Right lung (tissue), 10 donors: ENCODE measurements around the gene RAB24. TPM values are rescaled to one million over a fixed set of nuclear protein-coding genes. Genes with fewer than 3 reads are reported as not detected.
"Not testable (repeated sequence)": the region's sequence is repeated elsewhere in the genome, so short reads cannot be mapped to it uniquely, and the experiment has no call there.

ENCODE experiments used
- DNase-seq, 2 donors: peaks; one replicate each; pipeline ENCODE4 v3.0.0-alpha.2; 2013
- long read RNA-seq, 8 donors: transcript quantifications; one replicate each; lab custom pipeline, GENCODE V29; 2026
- polyA plus RNA-seq, 5 donors: library from polyadenylated mRNA; unstranded; fragments of 120-200 nt; gene quantifications; one replicate each; pipeline versions ENCODE4 v1.2.1 to v1.2.3, GENCODE V29; 2013; ENCODE audit warnings: inconsistent platforms in 1 of 5, low replicate concordance in 1 of 5; ENCODE audit not compliant: insufficient read length in 5 of 5, insufficient read depth in 1 of 5

RAB24 gene
- 10 to 100 TPM; 21.0 to 44.5 (median 27.0) TPM for polyA plus RNA-seq
- long read RNA-seq, donor 1, transcript RAB24-201 (8 exons, 1,311 nt), result major isoform, 14 of 31 reads
- long read RNA-seq, donor 1, transcript RAB24-206 (7 exons, 1,820 nt), result minor isoform, 5 of 31 reads
- long read RNA-seq, donor 1, partial matches to known transcripts, result 7 of 31 reads
- long read RNA-seq, donor 1, other reads (novel, unspliced or antisense), result 0 of 31 reads
- long read RNA-seq, donor 2, transcript RAB24-201 (8 exons, 1,311 nt), result major isoform, 8 of 16 reads
- long read RNA-seq, donor 2, partial matches to known transcripts, result 0 of 16 reads
- long read RNA-seq, donor 2, other reads (novel, unspliced or antisense), result 0 of 16 reads
- long read RNA-seq, donor 3, transcript RAB24-201 (8 exons, 1,311 nt), result major isoform, 13 of 25 reads
- long read RNA-seq, donor 3, transcript RAB24-206 (7 exons, 1,820 nt), result minor isoform, 6 of 25 reads
- long read RNA-seq, donor 3, transcript RAB24-204 (9 exons, 1,236 nt), result minor isoform, 5 of 25 reads
- long read RNA-seq, donor 3, partial matches to known transcripts, result 0 of 25 reads
- long read RNA-seq, donor 3, other reads (novel, unspliced or antisense), result 0 of 25 reads
- long read RNA-seq, donor 4, partial matches to known transcripts, result 0 of 6 reads
- long read RNA-seq, donor 4, other reads (novel, unspliced or antisense), result 0 of 6 reads
- long read RNA-seq, donor 5, transcript RAB24-206 (7 exons, 1,820 nt), result minor isoform, 6 of 28 reads
- long read RNA-seq, donor 5, transcript RAB24-201 (8 exons, 1,311 nt), result major isoform, 14 of 28 reads
- long read RNA-seq, donor 5, partial matches to known transcripts, result 6 of 28 reads
- long read RNA-seq, donor 5, other reads (novel, unspliced or antisense), result 0 of 28 reads
- long read RNA-seq, donor 6, transcript RAB24-201 (8 exons, 1,311 nt), result major isoform, 18 of 36 reads
- long read RNA-seq, donor 6, transcript RAB24-206 (7 exons, 1,820 nt), result minor isoform, 13 of 36 reads
- long read RNA-seq, donor 6, partial matches to known transcripts, result 0 of 36 reads
- long read RNA-seq, donor 6, other reads (novel, unspliced or antisense), result 0 of 36 reads
- long read RNA-seq, donor 7, partial matches to known transcripts, result 0 of 10 reads
- long read RNA-seq, donor 7, other reads (novel, unspliced or antisense), result 0 of 10 reads
- long read RNA-seq, donor 8, partial matches to known transcripts, result 0 of 5 reads
- long read RNA-seq, donor 8, other reads (novel, unspliced or antisense), result 0 of 5 reads

GRCh38 chr5:177303121-177303924 is at the start of gene RAB24, which contains the start of gene PRELID1:
Gene RAB24, minus strand, starts transcription at chr5:177303719. Its CDS starts 431 bp downstream, at chr5:177303288.
Gene PRELID1, plus strand, starts transcription at chr5:177303799. Its CDS starts 187 bp downstream, at chr5:177303986.
- DNase-seq, result peak; percentile 81

DNA sequence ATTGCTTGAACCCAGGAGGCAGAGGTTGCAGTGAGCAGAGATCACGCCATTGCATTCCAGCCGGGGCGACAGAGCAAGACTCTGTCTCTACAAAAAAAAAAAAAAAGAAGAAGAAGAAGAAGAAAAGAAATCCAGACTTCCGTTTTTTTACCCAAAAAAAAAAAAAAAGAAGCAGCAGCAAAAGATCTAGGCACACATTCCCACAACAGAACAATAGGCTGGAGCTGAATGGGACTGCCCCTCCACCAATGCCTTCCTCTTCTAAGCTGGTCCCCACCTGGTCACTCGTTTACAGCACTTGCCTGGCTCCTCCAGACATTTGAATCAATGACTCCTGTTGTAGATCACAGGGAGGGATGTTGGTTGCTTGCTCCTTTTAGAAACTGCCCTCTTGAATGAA is 49.6 kb upstream of the RAB24 start:
- no peak for DNase-seq

GRCh38 chr5:177351392-177352329 is 48.1 kb upstream of the RAB24 start, which contains the start of gene LMAN2:
Gene LMAN2, minus strand, starts transcription at chr5:177351668. Its CDS starts 21 bp downstream, at chr5:177351647.
- peak; percentile 93 to 95 for DNase-seq

GRCh38 chr5:177350776-177351391 is 47.4 kb upstream of the RAB24 start:
- DNase-seq, result no peak

GRCh38 chr5:177349762-177350161 is 46.2 kb upstream of the RAB24 start:
- no peak for DNase-seq

DNA sequence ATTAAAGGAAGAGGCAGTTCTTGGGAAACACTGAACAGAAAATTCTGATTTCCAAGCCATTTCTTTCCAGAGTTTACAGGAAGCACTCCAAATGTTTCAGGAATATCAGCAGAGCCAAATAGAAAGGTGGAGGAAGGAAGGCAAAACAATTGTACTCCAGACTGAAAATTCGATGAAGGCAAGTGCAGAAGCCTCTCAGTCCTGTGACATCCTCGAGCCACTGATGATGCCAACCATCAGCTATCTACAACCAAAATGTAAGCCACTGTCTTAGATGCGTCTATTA is 45.8 kb upstream of the RAB24 start:
- no peak for DNase-seq

DNA sequence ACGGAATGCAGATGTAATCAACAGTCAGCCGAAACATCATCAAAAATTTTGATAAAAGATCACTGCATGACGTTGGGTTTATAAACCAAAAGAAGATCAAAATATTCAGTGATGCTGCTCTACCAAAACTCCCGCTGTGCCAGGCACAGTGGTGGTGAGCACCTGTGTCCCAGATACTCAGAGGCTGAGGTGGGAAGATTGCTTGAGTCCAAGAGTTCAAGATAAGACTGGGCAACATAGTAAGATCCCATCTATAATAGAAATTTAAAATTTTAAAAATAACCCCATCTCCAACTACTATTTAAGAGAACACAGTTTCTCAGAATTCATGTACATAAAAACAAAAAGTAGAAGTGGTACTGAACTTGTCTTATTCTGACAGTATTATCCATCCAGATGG is 44.2 kb upstream of the RAB24 start:
- no peak for DNase-seq

GRCh38 chr5:177346820-177347219 is 43.3 kb upstream of the RAB24 start:
- no peak for DNase-seq

DNA sequence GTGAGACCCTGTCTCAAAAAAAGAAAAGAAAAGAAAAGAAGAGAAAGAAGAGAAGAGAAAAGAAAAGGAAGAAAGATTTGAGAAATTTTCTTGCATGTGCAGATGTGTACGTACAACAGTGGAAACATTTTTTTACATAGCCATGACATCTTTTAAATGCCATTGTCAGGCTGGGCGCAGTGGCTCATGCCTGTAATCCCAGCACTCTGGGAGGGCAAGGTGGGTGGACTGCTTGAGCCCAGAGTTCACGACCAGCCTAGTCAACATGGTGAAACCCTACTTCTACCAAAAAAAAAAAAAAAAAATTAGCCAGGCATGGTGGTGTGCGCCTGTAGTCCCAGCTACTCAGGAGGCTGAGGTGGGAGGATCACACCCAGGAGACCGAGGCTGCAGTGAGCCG is 41.4 kb upstream of the RAB24 start:
- no peak for DNase-seq

DNA sequence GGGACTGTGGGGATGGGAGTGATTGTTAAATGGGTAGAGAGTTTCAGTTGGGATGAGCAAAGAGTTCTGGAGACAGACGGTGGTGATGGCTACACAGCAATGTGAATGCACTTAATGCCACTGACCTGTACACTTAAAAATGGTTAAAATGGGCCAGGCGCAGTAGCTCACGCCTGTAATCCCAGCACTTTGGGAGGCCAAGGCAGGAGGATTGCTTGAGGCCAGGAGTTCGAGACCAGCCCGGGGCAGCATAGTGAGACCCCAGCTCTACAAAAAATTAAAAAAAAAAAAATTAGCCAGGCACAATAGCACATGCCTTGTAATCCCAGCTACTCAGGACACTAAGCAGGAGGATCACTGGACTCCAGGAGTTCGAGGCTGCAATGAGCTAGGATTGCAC is 40.3 kb upstream of the RAB24 start:
- DNase-seq, result no peak

GRCh38 chr5:177343000-177343399 is 39.5 kb upstream of the RAB24 start:
- not testable (repeated sequence) for DNase-seq

- DNase-seq, result no peak
These were observed 35.7 kb upstream of the RAB24 start for GRCh38 chr5:177339107-177339638.

- DNase-seq, result no peak
These were observed 35.0 kb upstream of the RAB24 start for GRCh38 chr5:177338251-177339106.

- DNase-seq, result no peak
These were observed 33.3 kb upstream of the RAB24 start for GRCh38 chr5:177336603-177337494.

GRCh38 chr5:177336112-177336511 is 32.6 kb upstream of the RAB24 start:
- DNase-seq, result no peak

GRCh38 chr5:177335701-177336065 is 32.2 kb upstream of the RAB24 start:
- DNase-seq, result no peak
